ENCODE measurements around the gene EIF1B.

- no peak for TF ChIP-seq ZNF138 (CRISPR knock-in tag; IDR thresholded peaks at IDR 0.05; ENCODE audit: low read depth)
- no peak for TF ChIP-seq TAF1 (CRISPR knock-in tag; IDR thresholded peaks at IDR 0.05)
- no peak for TF ChIP-seq NONO (IDR thresholded peaks at IDR 0.05)
- TF ChIP-seq NONO (CRISPR knock-in tag; conservative IDR thresholded peaks at IDR 0.05) = no peak
- TF ChIP-seq MYC (CRISPR knock-in tag; IDR thresholded peaks at IDR 0.05; ENCODE audit: borderline replicate concordance) = no peak
- no peak for TF ChIP-seq ZFP36L1 (CRISPR knock-in tag; IDR thresholded peaks at IDR 0.05)
- TF ChIP-seq NFAT5 (CRISPR knock-in tag; IDR thresholded peaks at IDR 0.05) = no peak
- no peak for TF ChIP-seq MAX (IDR thresholded peaks at IDR 0.05)
- no peak for TF ChIP-seq E2F5 (CRISPR knock-in tag; conservative IDR thresholded peaks at IDR 0.05)
- TF ChIP-seq MATR3 (CRISPR knock-in tag; IDR thresholded peaks at IDR 0.05) = no peak
- TF ChIP-seq ZNF296 (CRISPR knock-in tag; conservative IDR thresholded peaks at IDR 0.05) = no peak
These were observed 23.9 kb downstream of the EIF1B start for GRCh38 chr3:40333416-40333815.

Data from HepG2 (cell line).